ENCODE data around the gene PCBP3. TPM values are rescaled to one million over a fixed set of nuclear protein-coding genes. Genes with fewer than 3 reads are reported as not detected.

Gene PCBP3
- total and polyA plus RNA-seq, 4 donors: 0.36 to 1.6 (median 0.42) TPM

GRCh38 chr21:45618287-45618686 lies 25.2 kb upstream of the PCBP3 start:
- no peak for DNase-seq (ENCODE audit: low spot score)
- WGBS: 50% methylated on average over 13 of the region's 13 CpGs
- Histone ChIP-seq H3K4me3 (ENCODE audit: low read depth in 1 of 3, low read length in 3 of 3) (no peak overlapping the region), H3K4me1 (ENCODE audit: control insufficient read depth in 4 of 4, insufficient read depth in 4 of 4, low read length in 3 of 4) (no peaks in the 10 kb centered on the region), H3K9me3 (ENCODE audit: control insufficient read depth in 4 of 4, low read length in 3 of 4) (no peaks in the 10 kb centered on the region), H3K9ac (ENCODE audit: low read depth in 1 of 2, low read length in 2 of 2) (no peak overlapping the region), H3K27me3 (ENCODE audit: control insufficient read depth in 4 of 4, insufficient read depth in 4 of 4, low read length in 3 of 4) (peaks cover 0 to 4% (median 2%) of the 10 kb centered on the region in 4 donors), H3K27ac (ENCODE audit: low read depth in 1 of 2, low read length in 2 of 2) (no peak overlapping the region), H3K36me3 (ENCODE audit: control insufficient read depth in 4 of 4, insufficient read depth in 3 of 4, low read depth in 1 of 4, low read length in 3 of 4) (no peaks in the 10 kb centered on the region)
- TF ChIP-seq SP1 (IDR thresholded peaks at IDR 0.05) (no peak), ATF3 (IDR thresholded peaks at IDR 0.05) (no peak), REST (IDR thresholded peaks at IDR 0.05) (no peak), FOXA2 (IDR thresholded peaks at IDR 0.05) (no peak), GABPA (IDR thresholded peaks at IDR 0.05 in 1 of 2, conservative IDR thresholded peaks at IDR 0.05 in 1 of 2) (no peak), NR2F2 (IDR thresholded peaks at IDR 0.05) (no peak), FOXA1 (IDR thresholded peaks at IDR 0.05) (no peak), HNF4A (conservative IDR thresholded peaks at IDR 0.05) (no peak), RXRA (IDR thresholded peaks at IDR 0.05) (no peak), EGR1 (IDR thresholded peaks at IDR 0.05; ENCODE audit: low read depth in 2 of 2) (no peak), RAD21 (IDR thresholded peaks at IDR 0.05) (no peak), TAF1 (conservative IDR thresholded peaks at IDR 0.05) (no peak), CTCF (IDR thresholded peaks at IDR 0.05; ENCODE audit: low read depth, low read length, missing input control) (no peak), HNF4G (IDR thresholded peaks at IDR 0.05) (no peak), YY1 (IDR thresholded peaks at IDR 0.05) (no peak), JUND (IDR thresholded peaks at IDR 0.05) (no peak)
- TF ChIP-seq, protein P1, sequence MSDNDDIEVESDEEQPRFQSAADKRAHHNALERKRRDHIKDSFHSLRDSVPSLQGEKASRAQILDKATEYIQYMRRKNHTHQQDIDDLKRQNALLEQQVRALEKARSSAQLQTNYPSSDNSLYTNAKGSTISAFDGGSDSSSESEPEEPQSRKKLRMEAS (IDR thresholded peaks at IDR 0.05): no peak
- TF ChIP-seq, protein P2, sequence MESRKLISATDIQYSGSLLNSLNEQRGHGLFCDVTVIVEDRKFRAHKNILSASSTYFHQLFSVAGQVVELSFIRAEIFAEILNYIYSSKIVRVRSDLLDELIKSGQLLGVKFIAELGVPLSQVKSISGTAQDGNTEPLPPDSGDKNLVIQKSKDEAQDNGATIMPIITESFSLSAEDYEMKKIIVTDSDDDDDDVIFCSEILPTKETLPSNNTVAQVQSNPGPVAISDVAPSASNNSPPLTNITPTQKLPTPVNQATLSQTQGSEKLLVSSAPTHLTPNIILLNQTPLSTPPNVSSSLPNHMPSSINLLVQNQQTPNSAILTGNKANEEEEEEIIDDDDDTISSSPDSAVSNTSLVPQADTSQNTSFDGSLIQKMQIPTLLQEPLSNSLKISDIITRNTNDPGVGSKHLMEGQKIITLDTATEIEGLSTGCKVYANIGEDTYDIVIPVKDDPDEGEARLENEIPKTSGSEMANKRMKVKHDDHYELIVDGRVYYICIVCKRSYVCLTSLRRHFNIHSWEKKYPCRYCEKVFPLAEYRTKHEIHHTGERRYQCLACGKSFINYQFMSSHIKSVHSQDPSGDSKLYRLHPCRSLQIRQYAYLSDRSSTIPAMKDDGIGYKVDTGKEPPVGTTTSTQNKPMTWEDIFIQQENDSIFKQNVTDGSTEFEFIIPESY (IDR thresholded peaks at IDR 0.05): no peak
